H9 (cell line): Measurements from ENCODE around the gene PTCH1. TPM values are rescaled to one million over a fixed set of nuclear protein-coding genes. Genes with fewer than 3 reads are reported as not detected.

ENCODE experiments used
- DNase-seq: peaks from one replicate; pipeline ENCODE4 v3.0.0-alpha.2; 2017
- H2AFZ ChIP-seq: one replicate; pipeline ENCODE4 v1.6.1; 2013; ENCODE audit warnings: mild to moderate bottlenecking, low read length, control low read depth, moderate library complexity
- H2AK5ac ChIP-seq: 2 replicates; pipeline ENCODE4 v1.6.1; 2013; ENCODE audit warnings: low read length, control low read depth, mixed read lengths; ENCODE audit not compliant: insufficient read length
- H2BK120ac ChIP-seq: one replicate; pipeline ENCODE4 v1.6.1; 2013; ENCODE audit warnings: low read depth, mild to moderate bottlenecking, low read length, control low read depth, inconsistent platforms; ENCODE audit not compliant: poor library complexity, severe bottlenecking
- H2BK12ac ChIP-seq: 2 replicates; pipeline ENCODE4 v1.6.1; 2013; ENCODE audit warnings: low read length, control low read depth, mixed read lengths, low read depth; ENCODE audit not compliant: insufficient read length
- H2BK15ac ChIP-seq: 2 replicates; pipeline ENCODE4 v1.6.1; 2013; ENCODE audit warnings: low read depth, low read length, control low read depth
- H2BK20ac ChIP-seq: one replicate; pipeline ENCODE4 v1.6.1; 2013; ENCODE audit warnings: low read depth, mild to moderate bottlenecking, low read length, control low read depth, inconsistent platforms; ENCODE audit not compliant: poor library complexity, severe bottlenecking
- H2BK5ac ChIP-seq: 2 replicates; pipeline ENCODE4 v1.6.1; 2013; ENCODE audit warnings: low read length, control low read depth, mixed read lengths; ENCODE audit not compliant: insufficient read length
- H3K14ac ChIP-seq: 2 replicates; pipeline ENCODE4 v1.6.1; 2013; ENCODE audit warnings: low read length, control low read depth; ENCODE audit not compliant: insufficient read depth
- H3K18ac ChIP-seq: 2 replicates; pipeline ENCODE4 v1.6.1; 2013; ENCODE audit warnings: low read depth, mild to moderate bottlenecking, mixed read lengths, low read length, control low read depth; ENCODE audit not compliant: insufficient read length
- H3K23ac ChIP-seq: 2 replicates; pipeline ENCODE4 v1.6.1; 2013; ENCODE audit warnings: low read length, control low read depth, mixed read lengths, low read depth; ENCODE audit not compliant: insufficient read length
- H3K23me2 ChIP-seq: 2 replicates; pipeline ENCODE4 v1.6.1; 2013; ENCODE audit warnings: low read depth, mild to moderate bottlenecking, mixed read lengths, low read length, control low read depth; ENCODE audit not compliant: insufficient read length, poor library complexity, severe bottlenecking
- H3K27ac ChIP-seq: 2 replicates; pipeline ENCODE4 v1.5.1; 2013; ENCODE audit warnings: low read length, control low read depth, mixed read lengths, low read depth; ENCODE audit not compliant: insufficient read length
- H3K27me3 ChIP-seq: 2 replicates; pipeline ENCODE4 v1.6.1; 2013; ENCODE audit warnings: low read length, control low read depth, inconsistent platforms; ENCODE audit not compliant: insufficient read depth
- H3K4ac ChIP-seq: 2 replicates; pipeline ENCODE4 v1.6.1; 2013; ENCODE audit warnings: low read depth, mild to moderate bottlenecking, control low read depth, inconsistent platforms, low read length, moderate library complexity
- H3K4me1 ChIP-seq: 2 replicates; pipeline ENCODE4 v1.6.1; 2013; ENCODE audit warnings: low read length, control low read depth, inconsistent platforms; ENCODE audit not compliant: insufficient read depth
- H3K4me2 ChIP-seq: 2 replicates; pipeline ENCODE4 v1.6.1; 2013; ENCODE audit warnings: low read length, control low read depth, mixed read lengths; ENCODE audit not compliant: insufficient read length, insufficient read depth
- H3K56ac ChIP-seq: 2 replicates; pipeline ENCODE4 v1.6.1; 2013; ENCODE audit warnings: low read depth, mild to moderate bottlenecking, mixed read lengths, low read length, control low read depth; ENCODE audit not compliant: insufficient read length
- H3K79me1 ChIP-seq: 2 replicates; pipeline ENCODE4 v1.6.1; 2013; ENCODE audit warnings: low read depth, mild to moderate bottlenecking, moderate library complexity, low read length, control low read depth, inconsistent platforms; ENCODE audit not compliant: insufficient read depth, poor library complexity, severe bottlenecking
- H3K79me2 ChIP-seq: 2 replicates; pipeline ENCODE4 v1.6.1; 2013; ENCODE audit warnings: low read length, control low read depth, inconsistent platforms; ENCODE audit not compliant: insufficient read depth
- H3K9ac ChIP-seq: 2 replicates; pipeline ENCODE4 v1.6.1; 2013; ENCODE audit warnings: low read length, control low read depth, mixed read lengths; ENCODE audit not compliant: insufficient read length; ENCODE audit errors: extremely low read depth
- H3K9me3 ChIP-seq: one replicate; pipeline ENCODE4 v1.6.1; 2013; ENCODE audit warnings: low read depth, low read length, inconsistent platforms; ENCODE audit not compliant: control insufficient read depth
- H3T11ph ChIP-seq: one replicate; pipeline ENCODE4 v1.6.1; 2013; ENCODE audit warnings: mild to moderate bottlenecking, low read length, control low read depth, inconsistent platforms
- H4K20me1 ChIP-seq: one replicate; pipeline ENCODE4 v1.6.1; 2013; ENCODE audit not compliant: control insufficient read depth, insufficient read length, insufficient read depth
- H4K5ac ChIP-seq: 2 replicates; pipeline ENCODE4 v1.6.1; 2013; ENCODE audit warnings: low read depth, mild to moderate bottlenecking, mixed read lengths, low read length, control low read depth; ENCODE audit not compliant: insufficient read length
- H4K8ac ChIP-seq: replicated peaks from 2 replicates; pipeline ENCODE4 v1.6.1; 2013; ENCODE audit warnings: low read length, control low read depth, mixed read lengths, low read depth; ENCODE audit not compliant: insufficient read length
- H4K91ac ChIP-seq: 2 replicates; pipeline ENCODE4 v1.6.1; 2013; ENCODE audit warnings: low read depth, mild to moderate bottlenecking, moderate library complexity, mixed read lengths, low read length, control low read depth; ENCODE audit not compliant: insufficient read length
- H3K27ac Mint-ChIP-seq, 3 experiments: 2 replicates in 2 of 3; 3 replicates in 1 of 3; pipeline ENCODE4 v1.8.0; 2020 to 2021; ENCODE audit warnings: mixed read lengths in 3 of 3, mild to moderate bottlenecking in 1 of 3, moderate library complexity in 1 of 3
- H3K27me3 Mint-ChIP-seq: 2 replicates; pipeline ENCODE4 v1.8.0; 2021; ENCODE audit warnings: low read depth, mild to moderate bottlenecking, moderate library complexity, mixed read lengths
- H3K36me3 Mint-ChIP-seq, 3 experiments: 2 replicates in 2 of 3; 3 replicates in 1 of 3; pipeline ENCODE4 v1.8.0; 2020 to 2021; ENCODE audit warnings: low read depth in 3 of 3, mixed read lengths in 3 of 3; ENCODE audit not compliant: insufficient read depth in 1 of 3
- H3K4me1 Mint-ChIP-seq, 2 experiments: 2 replicates each; pipeline ENCODE4 v1.8.0; 2020; ENCODE audit warnings: mixed read lengths in 2 of 2
- H3K4me3 Mint-ChIP-seq, 2 experiments: 2 replicates in 1 of 2; 3 replicates in 1 of 2; pipeline ENCODE4 v1.8.0; 2020 to 2021; ENCODE audit warnings: mild to moderate bottlenecking in 2 of 2, mixed read lengths in 2 of 2, moderate library complexity in 1 of 2
- H3K9me3 Mint-ChIP-seq, 2 experiments: 2 replicates in 1 of 2; 3 replicates in 1 of 2; pipeline ENCODE4 v1.8.0; 2020; ENCODE audit warnings: mild to moderate bottlenecking in 2 of 2, mixed read lengths in 2 of 2, moderate library complexity in 1 of 2
- CTCF ChIP-seq: fragments of 200-600 bp; sonication (generic); conservative IDR thresholded peaks from 3 replicates; pipeline ENCODE4 v1.8.0; 2021; ENCODE audit warnings: antibody characterized with exemption, mild to moderate bottlenecking
- WGBS: extraction: QIAGEN DNeasy Blood & Tissue Kit; methylation state at CpG from one replicate; pipeline ENCODE4 v1.1.7; 2013; ENCODE audit warnings: missing lambda C conversion rate, low lambda C conversion rate, mixed read lengths; ENCODE audit not compliant: insufficient read length; ENCODE audit errors: extremely low coverage; 5-methylcytosine and 5-hydroxymethylcytosine counted together
- total RNA-seq: library from RNA; stranded (reverse); gene quantifications from 2 replicates; pipeline ENCODE4 v1.2.1, GENCODE V29; 2021

Gene PTCH1
- total RNA-seq, 1 experiment from 2014 or later: 9.1 TPM

GRCh38 chr9:95406121-95406520 is 110.7 kb downstream of the PTCH1 start:
- no peak overlapping the region for H3K23ac ChIP-seq
- WGBS: no CpG with 5 or more reads among the region's 2 CpGs
- H3K9me3 Mint-ChIP-seq: peaks cover 0 to 4% of the 10 kb centered on the region in 2 experiments; a peak in 2 of 5 replicates
- H3K27me3 ChIP-seq: no peaks in the 10 kb centered on the region
- TF ChIP-seq CTCF: no peak
- no peak overlapping the region for H3K18ac ChIP-seq
- no peaks in the 10 kb centered on the region for H3K9me3 ChIP-seq
- no peak overlapping the region for H2BK12ac ChIP-seq
- no peak overlapping the region for H4K8ac ChIP-seq
- H3K79me1 ChIP-seq: no peaks in the 10 kb centered on the region
- H3K4me2 ChIP-seq: no peak overlapping the region
- no peak overlapping the region for H2BK5ac ChIP-seq
- H3K14ac ChIP-seq: no peak overlapping the region
- H3K27ac Mint-ChIP-seq: no peak overlapping the region
- peaks cover 2% of the 10 kb centered on the region; the same call in 1 of the 2 replicates for H3K4me1 ChIP-seq
- no peaks in the 10 kb centered on the region for H3K23me2 ChIP-seq
- H3T11ph ChIP-seq: no peak overlapping the region
- no peak overlapping the region for H2AK5ac ChIP-seq
- no peak overlapping the region for H2BK20ac ChIP-seq
- H2BK15ac ChIP-seq: no peak overlapping the region
- H3K4me1 Mint-ChIP-seq: peaks cover 9 to 20% of the 10 kb centered on the region in 2 experiments
- H3K36me3 Mint-ChIP-seq: no peaks in the 10 kb centered on the region
- H3K4ac ChIP-seq: no peak overlapping the region
- no peak overlapping the region for H4K5ac ChIP-seq
- no peak overlapping the region for H4K91ac ChIP-seq
- H4K20me1 ChIP-seq: no peaks in the 10 kb centered on the region
- H3K56ac ChIP-seq: no peak overlapping the region
- no peaks in the 10 kb centered on the region for H3K79me2 ChIP-seq
- no peak for DNase-seq
- no peak overlapping the region for H3K4me3 Mint-ChIP-seq
- H3K27me3 Mint-ChIP-seq: no peaks in the 10 kb centered on the region; the same call in none of the 2 replicates
- H3K27ac ChIP-seq: no peak overlapping the region
- H3K9ac ChIP-seq: no peak overlapping the region
- H2AFZ ChIP-seq: no peak overlapping the region
- no peak overlapping the region for H2BK120ac ChIP-seq
